ENCODE measurements around the gene RAB14.

GRCh38 chr9:121141306-121141705, 60.4 kb downstream of the RAB14 start:
- TF ChIP-seq, protein P1, sequence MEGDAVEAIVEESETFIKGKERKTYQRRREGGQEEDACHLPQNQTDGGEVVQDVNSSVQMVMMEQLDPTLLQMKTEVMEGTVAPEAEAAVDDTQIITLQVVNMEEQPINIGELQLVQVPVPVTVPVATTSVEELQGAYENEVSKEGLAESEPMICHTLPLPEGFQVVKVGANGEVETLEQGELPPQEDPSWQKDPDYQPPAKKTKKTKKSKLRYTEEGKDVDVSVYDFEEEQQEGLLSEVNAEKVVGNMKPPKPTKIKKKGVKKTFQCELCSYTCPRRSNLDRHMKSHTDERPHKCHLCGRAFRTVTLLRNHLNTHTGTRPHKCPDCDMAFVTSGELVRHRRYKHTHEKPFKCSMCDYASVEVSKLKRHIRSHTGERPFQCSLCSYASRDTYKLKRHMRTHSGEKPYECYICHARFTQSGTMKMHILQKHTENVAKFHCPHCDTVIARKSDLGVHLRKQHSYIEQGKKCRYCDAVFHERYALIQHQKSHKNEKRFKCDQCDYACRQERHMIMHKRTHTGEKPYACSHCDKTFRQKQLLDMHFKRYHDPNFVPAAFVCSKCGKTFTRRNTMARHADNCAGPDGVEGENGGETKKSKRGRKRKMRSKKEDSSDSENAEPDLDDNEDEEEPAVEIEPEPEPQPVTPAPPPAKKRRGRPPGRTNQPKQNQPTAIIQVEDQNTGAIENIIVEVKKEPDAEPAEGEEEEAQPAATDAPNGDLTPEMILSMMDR (IDR thresholded peaks at IDR 0.05), result no peak
- TF ChIP-seq POLR2A (IDR thresholded peaks at IDR 0.05), result no peak
